GM23248 (cell line): ENCODE measurements around the gene PDCD2L. TPM values are rescaled to one million over a fixed set of nuclear protein-coding genes. Genes with fewer than 3 reads are reported as not detected.
A peak's percentile ranks its signal among the peaks of the same experiment; 100 is the strongest.

Source experiments
- DNase-seq: peaks from one replicate; pipeline ENCODE4 v3.0.0-alpha.2; 2015
- H2AFZ ChIP-seq: fragments of 200-600 bp; sonication (generic); 2 replicates; pipeline ENCODE4 v1.6.1; 2016; ENCODE audit warnings: antibody characterized with exemption
- H3F3A ChIP-seq: fragments of 200-600 bp; sonication (generic); 2 replicates; pipeline ENCODE4 v1.6.1; 2016; ENCODE audit warnings: mild to moderate bottlenecking, antibody characterized with exemption, mixed run types; ENCODE audit not compliant: insufficient read depth
- H3K27ac ChIP-seq: fragments of 200-600 bp; sonication (generic); 2 replicates; pipeline ENCODE4 v1.5.1; 2016; ENCODE audit warnings: mild to moderate bottlenecking
- H3K27me3 ChIP-seq: fragments of 200-600 bp; sonication (generic); replicated peaks from 2 replicates; pipeline ENCODE4 v1.6.1; 2016; ENCODE audit warnings: mild to moderate bottlenecking; ENCODE audit not compliant: insufficient read depth
- H3K36me3 ChIP-seq: fragments of 200-600 bp; sonication (generic); 2 replicates; pipeline ENCODE4 v1.6.1; 2016; ENCODE audit warnings: low read depth, mild to moderate bottlenecking
- H3K4me1 ChIP-seq: fragments of 200-600 bp; sonication (generic); 2 replicates; pipeline ENCODE4 v1.6.1; 2016; ENCODE audit warnings: mild to moderate bottlenecking; ENCODE audit not compliant: insufficient read depth
- H3K4me2 ChIP-seq: fragments of 200-600 bp; sonication (generic); one replicate; pipeline ENCODE4 v1.6.1; 2016; ENCODE audit warnings: mild to moderate bottlenecking; ENCODE audit not compliant: unreplicated experiment
- H3K4me3 ChIP-seq: fragments of 200-600 bp; sonication (generic); 2 replicates; pipeline ENCODE4 v1.5.1; 2016; ENCODE audit warnings: mild to moderate bottlenecking
- H3K79me2 ChIP-seq: fragments of 200-600 bp; sonication (generic); 2 replicates; pipeline ENCODE4 v1.6.1; 2016; ENCODE audit warnings: mild to moderate bottlenecking; ENCODE audit not compliant: insufficient read depth
- H3K9ac ChIP-seq: fragments of 200-600 bp; sonication (generic); 2 replicates; pipeline ENCODE4 v1.6.1; 2016; ENCODE audit warnings: mild to moderate bottlenecking
- H3K9me2 ChIP-seq: fragments of 200-600 bp; sonication (generic); 2 replicates; pipeline ENCODE4 v1.6.1; 2016; ENCODE audit warnings: mixed run types, mild to moderate bottlenecking, moderate library complexity; ENCODE audit not compliant: insufficient read depth
- H3K9me3 ChIP-seq: fragments of 200-600 bp; sonication (generic); one replicate; pipeline ENCODE4 v1.6.1; 2017; ENCODE audit warnings: low read depth
- H4K20me1 ChIP-seq: fragments of 200-600 bp; sonication (generic); 2 replicates; pipeline ENCODE4 v1.6.0; 2016; ENCODE audit not compliant: insufficient read depth
- EZH2 ChIP-seq: fragments of 200-600 bp; sonication (generic); IDR thresholded peaks from 2 replicates; pipeline ENCODE4 v1.6.1; 2018; ENCODE audit warnings: antibody characterized with exemption, mild to moderate bottlenecking; ENCODE audit not compliant: insufficient read depth, poor library complexity, severe bottlenecking
- EZH2phosphoT487 ChIP-seq: fragments of 200-600 bp; sonication (generic); IDR thresholded peaks from 2 replicates; pipeline ENCODE4 v1.6.1; 2018; ENCODE audit warnings: antibody characterized with exemption, moderate library complexity, mild to moderate bottlenecking, low read depth; ENCODE audit not compliant: insufficient read depth
- WGBS, 2 experiments: methylation state at CpG; one replicate each; pipeline ENCODE4 v1.1.6; 2015 to 2017; ENCODE audit warnings: low lambda C conversion rate in 2 of 2, low coverage in 1 of 2; ENCODE audit errors: missing lambda C conversion rate in 2 of 2; 5-methylcytosine and 5-hydroxymethylcytosine counted together
- in situ Hi-C: fragments of 300-500 bp; cut with MboI; formaldehyde crosslinking; loops from 2 replicates; pipeline ENCODE4 v1.15.0; 2020
- polyA plus RNA-seq: library from polyadenylated mRNA; unstranded; fragments of >200 nt; fragmentation: Nextera tagmentation; extraction: Ambion mirVana; gene quantifications from 2 replicates; pipeline ENCODE4 v1.2.1, GENCODE V29; 2016
- total RNA-seq: library from RNA; depleted of rRNA; stranded (reverse); fragments of >200 nt; shearing (Covaris generic); gene quantifications from 2 replicates; pipeline ENCODE4 v1.2.3, GENCODE V29; 2014

PDCD2L gene
- total and polyA plus RNA-seq, 2 experiments from 2014 or later: 7.4 to 13.4 TPM

- Histone ChIP-seq H3K9me2 (no peaks in the 10 kb centered on the region), H3F3A (peaks cover 6% of the 10 kb centered on the region), H3K27ac (no peak overlapping the region), H4K20me1 (peaks cover 4% of the 10 kb centered on the region; the same call in 1 of the 2 replicates), H3K79me2 (peaks cover 30% of the 10 kb centered on the region), H3K36me3 (peaks cover 8% of the 10 kb centered on the region), H3K27me3 (no peaks in the 10 kb centered on the region), H3K4me3 (no peak overlapping the region), H3K9ac (no peak overlapping the region), H3K9me3 (no peaks in the 10 kb centered on the region), H2AFZ (no peak overlapping the region), H3K4me1 (peaks cover 19% of the 10 kb centered on the region; the same call in 1 of the 2 replicates), H3K4me2 (no peak overlapping the region)
- in situ Hi-C loops: no loop called here
- TF ChIP-seq EZH2: no peak
- no peak for TF ChIP-seq EZH2phosphoT487
- WGBS, 2 experiments: 44% methylated on average over 4 of the region's 4 CpGs
- DNase-seq: peak; percentile 13
Measured at GRCh38 chr19:34363094-34363493, 41.1 kb upstream of the PDCD2L start.

- no peak overlapping the region for H3K4me2 ChIP-seq
- 84 to 88% methylated on average over 5 of the region's 5 CpGs for WGBS, 2 experiments
- no peak overlapping the region for H3K4me3 ChIP-seq
- peaks cover 4% of the 10 kb centered on the region; the same call in 1 of the 2 replicates for H4K20me1 ChIP-seq
- no peaks in the 10 kb centered on the region for H3K27me3 ChIP-seq
- peaks cover 6% of the 10 kb centered on the region; the same call in 1 of the 2 replicates for H3F3A ChIP-seq
- peaks cover 17% of the 10 kb centered on the region for H3K36me3 ChIP-seq
- H3K9me3 ChIP-seq: no peaks in the 10 kb centered on the region
- peaks cover 12% of the 10 kb centered on the region; the same call in 1 of the 2 replicates for H3K4me1 ChIP-seq
- peaks cover 38% of the 10 kb centered on the region for H3K79me2 ChIP-seq
- TF ChIP-seq EZH2phosphoT487 (no peak), EZH2 (no peak)
- no peak overlapping the region for H2AFZ ChIP-seq
- no peak overlapping the region for H3K9ac ChIP-seq
- DNase-seq: no peak
- H3K9me2 ChIP-seq: no peaks in the 10 kb centered on the region
- in situ Hi-C loops: no loop called here
- no peak overlapping the region for H3K27ac ChIP-seq
Measured at GRCh38 chr19:34363930-34364329, 40.3 kb upstream of the PDCD2L start.

GRCh38 chr19:34364462-34364829, 39.8 kb upstream of the PDCD2L start:
- Histone ChIP-seq H3K4me3 (peak overlapping the region; percentile 96), H3K27me3 (no peaks in the 10 kb centered on the region), H3K4me2 (peak overlapping the region; percentile 77), H3K36me3 (peaks cover 22% of the 10 kb centered on the region), H3K79me2 (peaks cover 44% of the 10 kb centered on the region), H3K4me1 (peaks cover 12% of the 10 kb centered on the region; the same call in 1 of the 2 replicates), H3F3A (peaks cover 6% of the 10 kb centered on the region; the same call in 1 of the 2 replicates), H3K9ac (peak overlapping the region; percentile 88), H3K9me2 (no peaks in the 10 kb centered on the region), H2AFZ (peak overlapping the region; percentile 82), H3K27ac (no peak overlapping the region), H3K9me3 (no peaks in the 10 kb centered on the region), H4K20me1 (peaks cover 4% of the 10 kb centered on the region; the same call in 1 of the 2 replicates)
- WGBS, 2 experiments: 57 to 62% methylated on average over 11 of the region's 11 CpGs
- in situ Hi-C loops: no loop called here
- TF ChIP-seq EZH2phosphoT487: no peak
- no peak for TF ChIP-seq EZH2
- no peak for DNase-seq

GRCh38 chr19:34364830-34365462, 39.3 kb upstream of the PDCD2L start, which contains the start of gene GPI:
Gene GPI (plus strand): TSS chr19:34365196. CDS start chr19:34365267, 71 bp downstream.
- Histone ChIP-seq H3K4me3 (peak within 1 kb of the TSS; percentile 96), H2AFZ (peak within 1 kb of the TSS; percentile 82), H3K9ac (peak within 1 kb of the TSS; percentile 88), H3K4me1 (peaks cover 12% of the 10 kb centered on the region; the same call in 1 of the 2 replicates), H3K27ac (peak within 1 kb of the TSS; percentile 36), H3K79me2 (peaks cover 49% of the 10 kb centered on the region), H3K9me2 (no peaks in the 10 kb centered on the region), H3K4me2 (peak within 1 kb of the TSS; percentile 77), H3K27me3 (no peaks in the 10 kb centered on the region), H4K20me1 (peaks cover 4% of the 10 kb centered on the region; the same call in 1 of the 2 replicates), H3F3A (peaks cover 2% of the 10 kb centered on the region; the same call in 1 of the 2 replicates), H3K9me3 (no peaks in the 10 kb centered on the region), H3K36me3 (peaks cover 27% of the 10 kb centered on the region)
- TF ChIP-seq EZH2phosphoT487 (no peak), EZH2 (no peak)
- peak; percentile 83 for DNase-seq
- in situ Hi-C loops: no loop called here
- 2 to 5% methylated on average over 28 to 63 of the region's 67 CpGs for WGBS, 2 experiments
